Transverse colon (tissue), 4 donors: Measurements from ENCODE around the gene STAB1.

Experiments
- CTCF ChIP-seq, 5 experiments: fragments of 200-600 bp in 3 of 5; fragments of 450-650 bp in 2 of 5; sonication (generic) in 3 of 5; IDR thresholded peaks; 1 replicate in 2 of 5; 2 replicates in 3 of 5; pipeline ENCODE4 v1.5.1; 2016 to 2017; ENCODE audit warnings: antibody characterized with exemption in 5 of 5, inconsistent platforms in 3 of 5, mild to moderate bottlenecking in 2 of 5, moderate library complexity in 1 of 5
- POLR2AphosphoS5 ChIP-seq, 3 donors: sonication (generic); formaldehyde crosslinking; IDR thresholded peaks; one replicate each; pipeline ENCODE4 v1.6.1; 2016; ENCODE audit warnings: antibody characterized with exemption in 3 of 3

GRCh38 chr3:52451237-52452083 is 43.7 kb upstream of the STAB1 start:
- TF ChIP-seq CTCF (IDR thresholded peaks at IDR 0.05): no peak
- TF ChIP-seq POLR2AphosphoS5 (IDR thresholded peaks at IDR 0.05): no peak
